Tibial artery (tissue), 4 donors: ENCODE data around the gene TRAPPC14.
"Not testable (repeated sequence)": the region's sequence is repeated elsewhere in the genome, so short reads cannot be mapped to it uniquely, and the experiment has no call there.

ENCODE experiments used
- DNase-seq, 2 donors: peaks; one replicate each; pipeline ENCODE4 v3.0.0-alpha.2; 2019
- H3K27ac ChIP-seq, 2 donors: fragments of 200-600 bp; sonication (generic) in 1 of 2; 1 replicate in 1 of 2; 2 replicates in 1 of 2; pipeline ENCODE4 v1.5.1; 2018 to 2019; ENCODE audit warnings: mild to moderate bottlenecking in 1 of 2
- H3K27me3 ChIP-seq, 2 donors: fragments of 200-600 bp; sonication (generic) in 1 of 2; one replicate each; pipeline versions ENCODE4 v1.5.1 to v1.6.0; 2016 to 2019
- H3K36me3 ChIP-seq, 3 donors: fragments of 200-600 bp; sonication (generic) in 2 of 3; one replicate each; pipeline ENCODE4 v1.5.1; 2016 to 2019; ENCODE audit warnings: mild to moderate bottlenecking in 2 of 3
- H3K4me1 ChIP-seq, 4 donors: fragments of 200-600 bp; sonication (generic) in 2 of 4; 1 replicate in 3 of 4; 2 replicates in 1 of 4; pipeline ENCODE4 v1.5.1; 2016 to 2019
- H3K4me3 ChIP-seq, 2 donors: fragments of 200-600 bp; sonication (generic) in 1 of 2; 1 replicate in 1 of 2; 2 replicates in 1 of 2; pipeline ENCODE4 v1.5.1; 2018 to 2019; ENCODE audit warnings: mild to moderate bottlenecking in 2 of 2
- H3K9me3 ChIP-seq, 3 donors: fragments of 200-600 bp; sonication (generic) in 1 of 3; one replicate each; pipeline ENCODE4 v1.5.1; 2016 to 2019
- intact Hi-C: fragments of 100-400 bp; cut with DNase I; formaldehyde crosslinking; loops from one replicate; pipeline ENCODE4 v1.15.0; 2023; ENCODE audit warnings: low total_unique reads
- TF ChIP-seq, protein P1 (sequence below), 2 experiments: fragments of 200-600 bp in 1 of 2; fragments of 450-650 bp in 1 of 2; IDR thresholded peaks; one replicate each; pipeline ENCODE4 v1.5.1; 2017 to 2019; ENCODE audit warnings: antibody characterized with exemption in 2 of 2, mild to moderate bottlenecking in 1 of 2, moderate library complexity in 1 of 2

The TRAPPC14 gene

GRCh38 chr7:100192969-100193368 lies 34.4 kb upstream of the TRAPPC14 start:
- Histone ChIP-seq H3K4me1 (peaks cover 0 to 3% (median 0%) of the 10 kb centered on the region in 4 donors), H3K27ac (no peak overlapping the region), H3K27me3 (no peaks in the 10 kb centered on the region), H3K36me3 (no peaks in the 10 kb centered on the region), H3K4me3 (no peak overlapping the region), H3K9me3 (no peaks in the 10 kb centered on the region)
- DNase-seq, result no peak
- TF ChIP-seq, protein P1, sequence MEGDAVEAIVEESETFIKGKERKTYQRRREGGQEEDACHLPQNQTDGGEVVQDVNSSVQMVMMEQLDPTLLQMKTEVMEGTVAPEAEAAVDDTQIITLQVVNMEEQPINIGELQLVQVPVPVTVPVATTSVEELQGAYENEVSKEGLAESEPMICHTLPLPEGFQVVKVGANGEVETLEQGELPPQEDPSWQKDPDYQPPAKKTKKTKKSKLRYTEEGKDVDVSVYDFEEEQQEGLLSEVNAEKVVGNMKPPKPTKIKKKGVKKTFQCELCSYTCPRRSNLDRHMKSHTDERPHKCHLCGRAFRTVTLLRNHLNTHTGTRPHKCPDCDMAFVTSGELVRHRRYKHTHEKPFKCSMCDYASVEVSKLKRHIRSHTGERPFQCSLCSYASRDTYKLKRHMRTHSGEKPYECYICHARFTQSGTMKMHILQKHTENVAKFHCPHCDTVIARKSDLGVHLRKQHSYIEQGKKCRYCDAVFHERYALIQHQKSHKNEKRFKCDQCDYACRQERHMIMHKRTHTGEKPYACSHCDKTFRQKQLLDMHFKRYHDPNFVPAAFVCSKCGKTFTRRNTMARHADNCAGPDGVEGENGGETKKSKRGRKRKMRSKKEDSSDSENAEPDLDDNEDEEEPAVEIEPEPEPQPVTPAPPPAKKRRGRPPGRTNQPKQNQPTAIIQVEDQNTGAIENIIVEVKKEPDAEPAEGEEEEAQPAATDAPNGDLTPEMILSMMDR (IDR thresholded peaks at IDR 0.05), result no peak
- intact Hi-C loops, result no loop called here

DNA sequence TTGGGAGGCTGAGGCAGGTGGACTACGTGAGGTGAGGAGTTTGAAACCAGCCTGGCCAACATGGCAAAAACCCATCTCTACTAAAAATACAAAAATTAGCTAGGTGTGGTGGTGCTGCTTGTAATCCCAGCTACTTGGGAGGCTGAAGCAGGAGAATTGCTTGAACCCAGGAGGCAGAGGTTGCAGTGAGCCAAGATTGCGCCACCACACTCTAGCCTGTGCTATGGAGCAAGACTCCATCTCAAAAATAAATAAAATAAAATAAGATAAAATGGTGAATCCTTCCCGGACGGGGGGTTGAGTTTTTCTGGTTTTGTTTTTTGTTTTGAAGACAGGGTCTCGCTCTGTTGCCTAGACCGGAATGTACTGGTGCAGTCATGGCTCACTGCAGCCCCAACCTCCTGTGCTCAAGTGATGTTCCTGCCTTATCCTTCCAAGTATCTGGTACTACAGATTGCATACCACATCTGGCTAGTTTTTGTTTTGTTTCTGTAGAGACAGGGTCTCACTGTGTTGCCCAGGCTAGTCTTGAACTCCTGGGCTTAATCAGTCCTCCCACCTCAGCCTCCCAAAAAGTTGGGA lies 33.8 kb upstream of the TRAPPC14 start:
- H3K27ac ChIP-seq, intact Hi-C loops, H3K36me3 ChIP-seq: not testable (repeated sequence)

DNA sequence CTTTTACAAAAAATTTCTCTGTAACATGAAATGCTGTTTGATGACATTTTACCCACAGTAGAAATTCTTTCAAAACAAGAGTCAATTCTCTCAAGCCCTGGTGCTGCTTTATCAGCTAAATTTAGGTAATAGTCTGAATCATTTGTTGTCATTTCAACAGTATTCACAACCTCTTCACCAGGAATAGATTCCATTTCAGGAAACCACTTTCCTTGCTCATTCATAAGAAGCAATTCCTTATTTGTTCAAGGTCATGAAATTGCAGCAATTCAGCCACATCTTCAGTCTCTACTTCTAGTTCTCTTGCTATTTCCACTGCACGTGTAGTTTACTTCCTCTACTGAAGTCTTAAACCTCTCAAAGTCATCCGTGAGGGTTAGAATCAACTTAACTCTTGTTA lies 33.3 kb upstream of the TRAPPC14 start:
- Histone ChIP-seq H3K36me3 (no peaks in the 10 kb centered on the region), H3K27ac (no peak overlapping the region), H3K4me3 (no peak overlapping the region), H3K4me1 (peaks cover 0 to 3% (median 0%) of the 10 kb centered on the region in 4 donors), H3K27me3 (no peaks in the 10 kb centered on the region), H3K9me3 (no peaks in the 10 kb centered on the region)
- TF ChIP-seq, protein P1 (IDR thresholded peaks at IDR 0.05), result no peak
- DNase-seq, result no peak
- intact Hi-C loops, result no loop called here

More for the DNA sequence above, 33.8 kb upstream of the TRAPPC14 start:
- H3K4me1 ChIP-seq, H3K27me3 ChIP-seq, H3K9me3 ChIP-seq, H3K4me3 ChIP-seq, DNase-seq: not testable (repeated sequence)

DNA sequence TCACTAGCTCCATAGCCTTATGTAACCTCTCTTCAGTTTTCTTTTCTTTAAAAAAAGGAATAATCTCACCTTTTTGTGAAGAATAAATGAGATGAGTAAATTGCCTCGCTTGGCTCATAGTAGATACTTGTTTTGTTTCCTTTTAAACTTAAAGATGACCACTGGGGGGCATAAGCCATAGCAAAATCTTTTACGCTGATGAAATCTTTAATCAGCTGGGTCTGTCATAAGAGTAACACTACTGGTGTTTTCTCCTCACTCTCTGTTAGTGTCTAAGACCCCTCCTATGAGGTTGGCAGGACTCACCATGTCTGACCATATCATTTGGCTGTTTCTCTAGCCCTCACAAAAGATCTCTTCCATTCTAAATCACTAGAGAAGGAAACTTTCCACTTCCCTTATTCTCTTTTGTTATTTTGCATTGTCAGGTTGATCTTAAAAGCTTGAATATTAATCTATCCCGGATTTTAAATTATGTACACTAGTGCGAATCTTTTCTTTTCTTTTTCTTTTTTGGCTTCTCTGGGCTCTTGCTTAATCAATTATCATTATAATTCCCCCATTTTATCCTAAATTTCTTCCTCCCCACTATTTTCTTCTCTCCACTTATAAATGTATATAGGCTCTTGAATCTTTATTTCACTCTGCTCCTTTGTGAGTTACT lies 31.7 kb upstream of the TRAPPC14 start:
- intact Hi-C loops, result no loop called here
- TF ChIP-seq, protein P1 (IDR thresholded peaks at IDR 0.05), result peak in 1 of 2 experiments; percentile 22
- no peak overlapping the region for H3K4me3 ChIP-seq
- no peaks in the 10 kb centered on the region for H3K9me3 ChIP-seq
- H3K27me3 ChIP-seq, result no peaks in the 10 kb centered on the region
- H3K36me3 ChIP-seq, result no peaks in the 10 kb centered on the region
- peaks cover 0 to 3% (median 0%) of the 10 kb centered on the region in 4 donors for H3K4me1 ChIP-seq
- no peak for DNase-seq
- no peak overlapping the region for H3K27ac ChIP-seq

DNA sequence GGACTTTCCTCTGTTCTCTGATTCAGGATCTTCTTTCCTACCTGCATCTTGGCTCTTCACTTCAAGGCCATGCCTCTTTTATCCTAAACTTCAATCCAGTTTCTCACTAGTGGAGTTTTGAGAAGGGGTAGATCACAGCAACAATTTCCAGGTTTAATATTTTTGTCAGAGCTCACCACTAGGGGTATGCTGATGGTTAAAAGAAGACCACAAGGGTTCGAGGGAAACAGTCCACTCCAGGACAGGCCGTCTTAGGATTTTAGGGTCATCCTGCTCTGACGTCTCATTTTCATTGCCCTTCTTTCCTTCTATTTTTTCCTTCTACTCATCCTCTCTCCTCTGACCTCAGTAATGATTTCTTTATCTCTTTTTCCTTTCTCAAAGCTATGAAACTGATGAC lies 30.5 kb upstream of the TRAPPC14 start:
- no peak for DNase-seq
- Histone ChIP-seq H3K9me3 (no peaks in the 10 kb centered on the region), H3K4me1 (peaks cover 0 to 3% (median 0%) of the 10 kb centered on the region in 4 donors), H3K27ac (no peak overlapping the region), H3K27me3 (no peaks in the 10 kb centered on the region), H3K4me3 (no peak overlapping the region), H3K36me3 (no peaks in the 10 kb centered on the region)
- intact Hi-C loops, result no loop called here
- TF ChIP-seq, protein P1 (IDR thresholded peaks at IDR 0.05), result no peak

GRCh38 chr7:100185726-100186125 lies 27.2 kb upstream of the TRAPPC14 start:
- no peak overlapping the region for H3K27ac ChIP-seq
- no peaks in the 10 kb centered on the region for H3K27me3 ChIP-seq
- no peak overlapping the region for H3K4me3 ChIP-seq
- DNase-seq, result no peak
- TF ChIP-seq, protein P1 (IDR thresholded peaks at IDR 0.05), result no peak
- intact Hi-C loops, result no loop called here
- H3K9me3 ChIP-seq, result no peaks in the 10 kb centered on the region
- H3K4me1 ChIP-seq, result no peaks in the 10 kb centered on the region
- no peaks in the 10 kb centered on the region for H3K36me3 ChIP-seq

GRCh38 chr7:100183090-100183489 lies 24.6 kb upstream of the TRAPPC14 start:
- intact Hi-C loops, H3K4me3 ChIP-seq, H3K9me3 ChIP-seq, H3K27me3 ChIP-seq, H3K27ac ChIP-seq, DNase-seq, H3K36me3 ChIP-seq, H3K4me1 ChIP-seq: not testable (repeated sequence)

- H3K27me3 ChIP-seq, H3K27ac ChIP-seq, H3K9me3 ChIP-seq, DNase-seq, H3K4me3 ChIP-seq, H3K36me3 ChIP-seq, intact Hi-C loops, H3K4me1 ChIP-seq: not testable (repeated sequence)
Observed at GRCh38 chr7:100182616-100183015, 24.1 kb upstream of the TRAPPC14 start.

DNA sequence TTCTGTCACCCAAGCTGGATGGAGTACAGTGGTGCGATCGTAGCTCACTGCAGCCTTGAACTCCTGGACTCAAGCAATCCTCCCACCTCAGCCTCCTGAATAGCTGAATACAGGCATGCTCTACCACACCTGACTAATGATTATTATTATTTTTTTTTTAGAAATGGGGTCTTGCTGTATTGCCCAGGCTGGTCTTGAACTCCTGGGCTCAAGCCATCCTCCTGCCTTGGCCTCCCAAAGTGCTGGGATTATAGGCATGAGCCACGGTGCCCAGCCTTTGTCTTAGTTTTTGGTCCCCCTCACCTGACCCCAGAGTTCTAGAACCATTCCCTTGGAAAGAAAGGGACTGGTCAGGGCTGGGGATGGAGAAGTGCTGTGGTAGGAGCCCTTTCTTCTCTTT lies 21.6 kb upstream of the TRAPPC14 start:
- H3K27me3 ChIP-seq, H3K4me3 ChIP-seq, DNase-seq, intact Hi-C loops, H3K36me3 ChIP-seq, H3K27ac ChIP-seq, H3K9me3 ChIP-seq: not testable (repeated sequence)
- H3K4me1 ChIP-seq, result peaks cover 0 to 18% (median 13%) of the 10 kb centered on the region in 4 donors
